Measurements from ENCODE around the gene KDM8.
A peak's percentile ranks its signal among the peaks of the same experiment; 100 is the strongest.

The KDM8 gene

DNA sequence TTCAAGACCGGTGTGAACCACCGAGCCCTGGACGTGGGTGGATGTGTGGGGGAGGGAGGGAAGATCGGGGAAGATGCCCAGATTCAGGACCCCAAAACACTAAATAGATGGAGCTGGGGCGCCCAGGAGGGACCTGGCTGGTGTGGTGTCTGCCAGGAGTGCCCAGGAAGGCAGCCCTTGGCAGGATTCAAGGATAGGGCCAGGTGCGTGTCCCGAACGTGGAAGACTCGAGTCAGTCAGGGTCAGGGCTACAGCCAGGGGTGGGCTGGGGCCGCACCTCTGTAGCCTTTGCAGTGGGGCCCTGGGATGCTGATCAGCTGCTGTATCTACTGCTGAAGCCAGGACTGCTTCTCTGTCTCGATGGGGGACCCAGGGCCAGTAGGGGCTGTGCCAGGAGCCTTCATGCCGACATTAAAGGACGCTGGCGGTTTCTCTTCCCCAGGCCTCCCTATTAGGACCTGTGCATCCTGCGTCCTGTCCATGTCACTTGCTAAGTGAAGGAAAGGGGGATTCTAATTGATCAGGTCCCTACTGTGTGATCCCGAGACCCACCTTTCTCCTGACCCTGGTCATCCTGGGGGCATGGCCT lies 13.1 kb downstream of the KDM8 start:
- DNase-seq, result no peak

DNA sequence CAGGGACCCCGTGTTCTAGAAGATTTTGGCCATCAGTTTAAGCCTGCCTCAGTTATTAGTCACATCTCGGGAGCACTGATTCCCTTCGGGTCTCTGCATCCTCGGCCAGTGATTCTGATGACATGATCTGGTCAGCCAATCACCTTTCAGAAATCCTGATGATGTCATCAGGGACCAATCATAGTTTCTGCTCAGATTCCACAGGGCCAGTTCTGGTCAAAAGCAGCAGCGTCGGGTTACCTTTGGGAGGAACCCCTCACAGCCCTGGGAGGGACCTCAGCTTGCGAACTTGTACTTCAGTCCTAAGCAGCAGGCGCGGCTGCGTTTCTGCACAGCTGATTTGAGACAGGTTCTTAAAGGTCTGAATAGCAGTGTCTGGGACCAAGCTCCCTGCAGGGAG lies 13.9 kb downstream of the KDM8 start:
- DNase-seq, result no peak

GRCh38 chr16:27218756-27219155 lies 15.4 kb downstream of the KDM8 start:
- DNase-seq, result no peak

- DNase-seq, result no peak
Measured at GRCh38 chr16:27219161-27219560, 15.8 kb downstream of the KDM8 start.

- no peak for DNase-seq
Measured at GRCh38 chr16:27220120-27220519, 16.8 kb downstream of the KDM8 start.

DNA sequence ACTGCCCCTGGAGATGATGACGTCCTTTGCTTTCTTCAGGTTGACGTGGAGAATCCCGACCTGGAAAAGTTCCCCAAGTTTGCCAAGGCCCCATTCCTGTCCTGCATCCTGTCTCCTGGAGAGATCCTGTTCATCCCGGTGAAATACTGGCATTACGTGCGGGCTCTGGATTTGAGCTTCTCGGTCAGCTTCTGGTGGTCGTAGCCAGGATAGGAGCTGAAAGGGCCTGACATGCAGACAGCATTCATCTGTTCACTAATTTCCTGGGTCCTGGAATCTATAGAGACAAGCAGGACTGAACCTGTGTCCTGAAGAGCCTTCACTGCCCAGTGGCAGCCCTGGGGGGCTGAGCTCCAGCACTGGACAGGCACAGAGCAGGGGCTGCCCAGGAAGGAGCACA lies 17.2 kb downstream of the KDM8 start:
- DNase-seq, result no peak

DNA sequence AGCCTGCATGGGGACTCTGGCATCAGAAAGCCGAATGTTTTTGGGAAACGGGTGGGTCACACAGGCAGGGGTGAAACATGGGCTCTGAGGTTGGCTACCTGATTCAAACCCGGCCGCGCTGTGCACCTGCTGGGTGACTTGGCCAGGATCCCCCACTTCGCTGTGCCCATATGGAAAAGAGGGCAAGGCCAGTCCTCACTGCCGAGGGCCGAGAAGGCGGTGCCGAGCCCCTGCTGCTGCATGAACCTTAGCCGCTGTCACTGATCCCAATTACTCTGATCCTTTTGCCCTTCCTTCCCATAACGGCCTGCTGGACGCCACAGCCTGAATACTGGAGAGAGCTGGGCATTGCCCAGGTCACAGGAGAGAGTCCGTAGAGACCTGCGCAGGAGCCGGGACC lies 17.7 kb downstream of the KDM8 start:
- DNase-seq, result no peak

- DNase-seq, result no peak
Measured at GRCh38 chr16:27221576-27222248, 18.4 kb downstream of the KDM8 start.

DNA sequence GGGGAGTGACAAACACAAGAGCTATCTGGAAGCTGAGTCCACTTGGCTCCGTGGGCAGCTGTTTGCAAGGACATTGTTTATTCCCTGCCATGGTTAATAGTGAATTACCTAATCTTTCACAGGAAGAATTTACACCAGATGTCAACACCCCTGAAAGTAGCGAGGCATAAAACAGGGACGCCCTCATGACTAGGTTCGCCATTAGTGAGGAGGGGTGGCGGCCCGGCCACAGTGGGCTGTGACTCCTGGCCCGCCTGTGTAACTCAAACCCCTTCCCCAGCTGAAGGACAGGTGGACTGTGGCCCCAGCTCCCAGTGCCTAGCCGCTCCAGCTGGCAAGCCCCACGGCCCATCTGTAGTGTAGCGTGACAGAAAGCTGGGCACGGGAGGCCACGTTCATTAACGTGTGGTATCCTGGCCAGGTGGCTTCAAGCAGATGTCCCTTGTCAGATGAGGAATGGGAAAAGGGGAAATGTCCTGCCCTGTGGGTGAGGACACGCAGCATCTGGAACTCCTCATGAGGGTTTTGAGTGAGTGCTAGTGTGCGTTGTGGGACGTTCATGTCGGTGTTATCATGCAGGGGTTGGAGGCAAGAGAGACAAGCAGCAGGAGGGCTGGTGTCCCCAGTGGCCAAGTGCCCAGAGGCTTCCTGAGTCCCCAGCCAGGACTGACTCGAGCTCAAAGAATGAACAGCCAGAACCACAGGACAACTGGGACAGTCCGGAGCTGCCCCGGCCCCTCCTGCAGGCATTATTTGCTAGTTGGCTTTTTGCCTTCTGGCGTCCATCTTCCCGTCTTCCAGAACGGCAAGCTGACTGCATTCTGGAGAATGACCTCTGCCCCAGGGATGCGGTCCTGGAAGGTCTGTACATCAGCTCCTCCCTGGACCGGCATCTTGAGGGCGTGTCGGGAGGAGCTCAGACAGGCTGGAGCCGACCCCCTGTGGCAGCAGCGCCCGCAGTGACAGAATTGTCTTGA lies 19.2 kb downstream of the KDM8 start:
- peak; percentile 77 for DNase-seq

DNA sequence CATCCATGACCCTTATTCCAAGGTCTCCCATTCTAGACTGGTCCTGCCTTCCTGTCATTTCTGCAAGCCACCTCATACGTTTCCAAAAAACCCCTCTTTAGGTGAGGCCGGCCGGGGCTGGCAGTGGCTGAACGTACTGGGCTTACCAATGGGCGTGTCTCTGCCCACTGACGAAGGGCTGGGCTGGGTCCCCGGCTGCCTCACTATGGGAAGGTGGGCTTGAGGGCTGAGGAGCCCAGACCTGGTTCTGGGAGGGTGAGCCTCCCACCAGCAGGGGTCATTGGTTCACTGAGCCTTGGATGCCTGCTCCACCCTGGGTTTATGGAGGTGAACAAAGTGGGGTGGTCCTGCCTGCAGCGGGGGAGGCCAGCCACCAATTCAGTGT lies 19.9 kb downstream of the KDM8 start:
- DNase-seq, result no peak

- DNase-seq, result no peak
Measured at GRCh38 chr16:27223701-27224100, 20.4 kb downstream of the KDM8 start.

- no peak for DNase-seq
Measured at GRCh38 chr16:27224271-27224737, 21.0 kb downstream of the KDM8 start.

DNA sequence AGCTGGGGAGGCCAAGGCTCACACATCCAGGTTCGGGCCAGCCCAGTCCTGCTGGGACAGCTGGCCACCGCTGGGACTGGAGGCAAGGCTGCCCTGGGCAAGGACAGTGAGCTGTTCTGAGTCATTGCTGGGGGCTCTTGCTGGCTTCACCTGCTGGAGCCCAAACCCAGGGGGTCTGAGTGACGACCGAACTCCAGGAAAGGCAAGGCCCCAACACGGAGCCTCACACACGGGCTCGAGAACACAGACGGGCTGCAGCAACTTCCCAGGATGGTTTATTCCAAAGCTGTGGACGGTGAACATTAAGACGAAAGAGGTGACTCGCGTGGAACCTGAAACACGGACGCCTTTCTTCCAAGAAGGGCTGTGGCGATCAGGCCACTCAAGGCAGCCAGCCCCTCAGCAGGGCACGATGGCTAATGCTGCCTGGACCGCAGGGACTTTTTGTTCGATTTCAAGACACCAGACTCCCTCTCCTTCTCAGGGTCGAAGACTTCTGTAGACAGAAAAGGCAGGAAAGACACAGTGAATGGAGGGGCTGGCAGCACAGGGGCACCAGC lies 21.5 kb downstream of the KDM8 start:
- DNase-seq, result no peak

DNA sequence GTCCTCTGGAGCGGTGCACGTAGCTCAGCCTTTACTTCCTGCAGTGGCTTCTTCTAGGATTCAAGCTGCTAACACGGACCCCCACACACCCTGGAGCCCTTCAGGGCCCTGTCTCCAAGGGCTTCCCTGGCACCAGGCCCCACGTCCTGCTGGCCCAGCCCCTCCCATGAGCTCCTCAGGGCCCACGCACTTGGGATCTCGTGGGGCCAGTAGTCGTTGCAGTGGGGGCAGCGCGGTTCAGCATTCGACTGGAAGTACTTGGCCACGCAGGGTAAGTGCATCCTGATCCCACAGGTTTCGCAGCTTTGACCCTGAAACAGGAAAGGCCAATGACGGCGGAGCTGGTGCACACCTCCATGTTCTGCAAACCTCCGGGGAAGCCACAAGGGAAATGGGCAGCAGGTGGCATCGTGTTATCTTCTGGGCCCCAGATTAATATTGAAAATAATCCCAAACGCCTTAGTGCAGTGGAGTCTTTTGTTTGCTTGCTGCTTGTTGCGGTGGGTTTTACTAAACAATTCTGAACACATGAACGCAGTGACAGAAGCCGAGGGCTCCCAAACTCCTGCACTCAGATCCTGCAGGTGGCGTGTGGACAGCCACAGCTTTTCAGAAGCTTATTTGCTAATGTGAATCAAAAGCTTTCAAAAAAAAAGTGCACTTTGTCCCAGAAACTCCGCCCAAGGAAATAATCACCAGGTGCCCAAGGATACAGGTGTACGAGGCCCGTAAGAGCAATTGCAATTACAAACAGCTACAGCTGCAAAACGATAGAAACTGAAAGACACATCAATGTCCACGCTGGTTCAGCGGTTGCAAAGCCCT lies 22.4 kb downstream of the KDM8 start:
- no peak for DNase-seq

- DNase-seq, result no peak
Measured at GRCh38 chr16:27226476-27226875, 23.1 kb downstream of the KDM8 start.

GRCh38 chr16:27226976-27227705 lies 23.8 kb downstream of the KDM8 start:
- DNase-seq, result no peak

DNA sequence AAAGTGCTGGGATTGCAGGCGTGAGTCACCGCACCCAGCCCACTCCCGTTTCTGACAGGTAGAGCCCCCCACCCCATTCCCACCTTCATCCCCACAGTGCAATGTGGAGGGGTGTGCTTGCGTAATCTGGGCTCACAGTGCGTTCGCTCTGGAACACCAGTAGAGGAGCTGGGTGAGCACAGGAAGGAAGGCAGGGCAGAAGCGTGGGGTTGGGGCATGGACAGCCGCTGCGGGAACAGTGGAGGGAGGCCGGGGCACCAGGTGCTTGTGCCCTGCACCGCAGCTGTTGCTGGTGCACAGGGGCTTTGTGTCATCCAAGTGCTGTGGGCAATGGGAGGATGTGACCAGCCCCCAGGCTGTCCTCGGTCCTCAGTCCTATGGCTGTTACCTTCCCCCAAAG lies 24.7 kb downstream of the KDM8 start:
- DNase-seq, result no peak

- DNase-seq, result peak; percentile 60
Measured at GRCh38 chr16:27228621-27229501, 25.5 kb downstream of the KDM8 start.

DNA sequence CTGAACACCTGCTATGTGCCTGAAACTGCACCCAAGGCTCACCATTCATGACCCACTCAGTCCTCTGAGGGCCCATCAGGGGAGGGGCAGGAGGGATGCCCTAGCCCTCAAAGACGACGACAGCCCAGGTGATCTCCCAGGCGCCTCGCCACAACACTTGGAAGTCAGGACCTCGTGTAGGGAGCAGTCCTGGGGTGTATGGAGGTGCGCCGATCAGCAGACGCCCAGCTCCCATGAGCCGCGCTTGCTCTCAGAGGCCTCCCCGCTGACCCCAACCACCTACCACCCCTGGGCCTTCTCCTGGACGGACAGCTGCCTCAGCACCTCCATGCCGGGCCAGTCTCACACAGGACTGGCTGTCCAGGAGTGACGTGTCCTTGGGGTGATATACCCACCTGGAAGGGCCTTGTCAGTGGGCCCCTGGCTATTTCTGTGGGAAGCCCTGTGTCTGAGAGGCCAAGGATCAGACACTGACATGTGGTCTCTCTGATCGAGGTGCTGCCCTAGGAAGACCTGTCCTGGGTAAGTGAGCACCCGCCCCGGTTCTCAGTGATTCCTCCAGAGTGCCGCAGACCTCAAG lies 26.7 kb downstream of the KDM8 start:
- no peak for DNase-seq

- no peak for DNase-seq
Measured at GRCh38 chr16:27230562-27231001, 27.3 kb downstream of the KDM8 start.
